Liver (tissue), 3 donors: ENCODE measurements around the gene CD8B2.

ENCODE experiments used
- EGR1 ChIP-seq, 2 donors: IDR thresholded peaks; 2 replicates each; pipeline ENCODE4 v1.6.1; 2016 to 2018; ENCODE audit warnings: antibody characterized with exemption in 2 of 2, low read depth in 2 of 2
- GABPA ChIP-seq, 2 donors: IDR thresholded peaks in 1 of 2; conservative IDR thresholded peaks in 1 of 2; 2 replicates each; pipeline ENCODE4 v1.6.1; 2016; ENCODE audit warnings: antibody characterized with exemption in 2 of 2, mild to moderate bottlenecking in 1 of 2, moderate library complexity in 1 of 2
- HNF4A ChIP-seq, 2 donors: conservative IDR thresholded peaks; 2 replicates each; pipeline ENCODE4 v1.6.1; 2016; ENCODE audit warnings: antibody characterized with exemption in 2 of 2, mild to moderate bottlenecking in 2 of 2
- JUND ChIP-seq, 2 donors: IDR thresholded peaks; 2 replicates each; pipeline ENCODE4 v1.6.1; 2016; ENCODE audit warnings: antibody characterized with exemption in 2 of 2
- NR2F2 ChIP-seq: IDR thresholded peaks from 2 replicates; pipeline ENCODE4 v1.6.1; 2016; ENCODE audit warnings: antibody characterized with exemption
- RAD21 ChIP-seq, 2 donors: IDR thresholded peaks; 2 replicates each; pipeline ENCODE4 v1.6.1; 2016; ENCODE audit warnings: antibody characterized with exemption in 2 of 2, mild to moderate bottlenecking in 2 of 2
- SP1 ChIP-seq: IDR thresholded peaks from 2 replicates; pipeline ENCODE4 v1.6.1; 2018; ENCODE audit warnings: antibody characterized with exemption, mild to moderate bottlenecking
- TAF1 ChIP-seq: conservative IDR thresholded peaks from 2 replicates; pipeline ENCODE4 v1.6.1; 2016; ENCODE audit warnings: antibody characterized with exemption, mild to moderate bottlenecking
- YY1 ChIP-seq: IDR thresholded peaks from 2 replicates; pipeline ENCODE4 v1.6.1; 2016; ENCODE audit warnings: antibody characterized with exemption, mild to moderate bottlenecking
- TF ChIP-seq, protein P1 (sequence below): fragments of 150-350 bp; IDR thresholded peaks from 2 replicates; pipeline ENCODE4 v1.5.1; 2017; ENCODE audit warnings: improper control_type of control experiment, low read depth, low read length; ENCODE audit not compliant: missing input control
- TF ChIP-seq, protein P2 (sequence below): IDR thresholded peaks from 2 replicates; pipeline ENCODE4 v1.6.1; 2016; ENCODE audit warnings: antibody characterized with exemption, mild to moderate bottlenecking
- TF ChIP-seq, protein P3 (sequence below): IDR thresholded peaks from 2 replicates; pipeline ENCODE4 v1.6.1; 2016; ENCODE audit warnings: antibody characterized with exemption
- TF ChIP-seq, protein P4 (sequence below): IDR thresholded peaks from 2 replicates; pipeline ENCODE4 v1.6.1; 2016; ENCODE audit warnings: antibody characterized with exemption
- donor health status: healthy.
- donor health status: healthy.

DNA sequence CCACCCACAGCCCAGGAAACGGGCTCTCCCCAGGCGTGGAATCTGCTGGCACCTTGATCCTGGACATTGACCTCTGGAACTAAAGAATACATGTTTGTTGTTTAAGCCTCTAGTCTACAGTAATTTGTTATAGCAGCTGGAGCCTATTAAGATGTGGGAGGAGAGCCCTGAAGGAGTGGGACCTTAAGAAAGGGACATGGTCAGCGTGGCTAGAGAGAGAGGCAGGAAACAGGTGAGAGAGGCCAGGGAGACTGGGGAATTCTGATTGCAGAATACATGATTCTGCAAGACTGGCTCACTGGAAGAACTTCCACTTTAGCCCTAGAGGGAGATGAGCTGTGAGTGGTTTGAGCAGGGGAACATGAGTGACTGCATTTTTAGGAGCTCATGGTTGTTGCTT lies 83.2 kb downstream of the CD8B2 start:
- TF ChIP-seq, protein P1, sequence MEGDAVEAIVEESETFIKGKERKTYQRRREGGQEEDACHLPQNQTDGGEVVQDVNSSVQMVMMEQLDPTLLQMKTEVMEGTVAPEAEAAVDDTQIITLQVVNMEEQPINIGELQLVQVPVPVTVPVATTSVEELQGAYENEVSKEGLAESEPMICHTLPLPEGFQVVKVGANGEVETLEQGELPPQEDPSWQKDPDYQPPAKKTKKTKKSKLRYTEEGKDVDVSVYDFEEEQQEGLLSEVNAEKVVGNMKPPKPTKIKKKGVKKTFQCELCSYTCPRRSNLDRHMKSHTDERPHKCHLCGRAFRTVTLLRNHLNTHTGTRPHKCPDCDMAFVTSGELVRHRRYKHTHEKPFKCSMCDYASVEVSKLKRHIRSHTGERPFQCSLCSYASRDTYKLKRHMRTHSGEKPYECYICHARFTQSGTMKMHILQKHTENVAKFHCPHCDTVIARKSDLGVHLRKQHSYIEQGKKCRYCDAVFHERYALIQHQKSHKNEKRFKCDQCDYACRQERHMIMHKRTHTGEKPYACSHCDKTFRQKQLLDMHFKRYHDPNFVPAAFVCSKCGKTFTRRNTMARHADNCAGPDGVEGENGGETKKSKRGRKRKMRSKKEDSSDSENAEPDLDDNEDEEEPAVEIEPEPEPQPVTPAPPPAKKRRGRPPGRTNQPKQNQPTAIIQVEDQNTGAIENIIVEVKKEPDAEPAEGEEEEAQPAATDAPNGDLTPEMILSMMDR = no peak
- TF ChIP-seq, protein P2, sequence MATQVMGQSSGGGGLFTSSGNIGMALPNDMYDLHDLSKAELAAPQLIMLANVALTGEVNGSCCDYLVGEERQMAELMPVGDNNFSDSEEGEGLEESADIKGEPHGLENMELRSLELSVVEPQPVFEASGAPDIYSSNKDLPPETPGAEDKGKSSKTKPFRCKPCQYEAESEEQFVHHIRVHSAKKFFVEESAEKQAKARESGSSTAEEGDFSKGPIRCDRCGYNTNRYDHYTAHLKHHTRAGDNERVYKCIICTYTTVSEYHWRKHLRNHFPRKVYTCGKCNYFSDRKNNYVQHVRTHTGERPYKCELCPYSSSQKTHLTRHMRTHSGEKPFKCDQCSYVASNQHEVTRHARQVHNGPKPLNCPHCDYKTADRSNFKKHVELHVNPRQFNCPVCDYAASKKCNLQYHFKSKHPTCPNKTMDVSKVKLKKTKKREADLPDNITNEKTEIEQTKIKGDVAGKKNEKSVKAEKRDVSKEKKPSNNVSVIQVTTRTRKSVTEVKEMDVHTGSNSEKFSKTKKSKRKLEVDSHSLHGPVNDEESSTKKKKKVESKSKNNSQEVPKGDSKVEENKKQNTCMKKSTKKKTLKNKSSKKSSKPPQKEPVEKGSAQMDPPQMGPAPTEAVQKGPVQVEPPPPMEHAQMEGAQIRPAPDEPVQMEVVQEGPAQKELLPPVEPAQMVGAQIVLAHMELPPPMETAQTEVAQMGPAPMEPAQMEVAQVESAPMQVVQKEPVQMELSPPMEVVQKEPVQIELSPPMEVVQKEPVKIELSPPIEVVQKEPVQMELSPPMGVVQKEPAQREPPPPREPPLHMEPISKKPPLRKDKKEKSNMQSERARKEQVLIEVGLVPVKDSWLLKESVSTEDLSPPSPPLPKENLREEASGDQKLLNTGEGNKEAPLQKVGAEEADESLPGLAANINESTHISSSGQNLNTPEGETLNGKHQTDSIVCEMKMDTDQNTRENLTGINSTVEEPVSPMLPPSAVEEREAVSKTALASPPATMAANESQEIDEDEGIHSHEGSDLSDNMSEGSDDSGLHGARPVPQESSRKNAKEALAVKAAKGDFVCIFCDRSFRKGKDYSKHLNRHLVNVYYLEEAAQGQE = no peak
- TF ChIP-seq JUND (IDR thresholded peaks at IDR 0.05) = no peak
- TF ChIP-seq TAF1 = no peak
- no peak for TF ChIP-seq YY1
- TF ChIP-seq HNF4A (conservative IDR thresholded peaks at IDR 0.05) = no peak
- TF ChIP-seq, protein P3, sequence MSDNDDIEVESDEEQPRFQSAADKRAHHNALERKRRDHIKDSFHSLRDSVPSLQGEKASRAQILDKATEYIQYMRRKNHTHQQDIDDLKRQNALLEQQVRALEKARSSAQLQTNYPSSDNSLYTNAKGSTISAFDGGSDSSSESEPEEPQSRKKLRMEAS = no peak
- TF ChIP-seq SP1 = no peak
- TF ChIP-seq GABPA (IDR thresholded peaks at IDR 0.05 in 1 of 2, conservative IDR thresholded peaks at IDR 0.05 in 1 of 2) = no peak
- no peak for TF ChIP-seq NR2F2
- TF ChIP-seq EGR1 (IDR thresholded peaks at IDR 0.05; ENCODE audit: low read depth in 2 of 2) = no peak
- TF ChIP-seq, protein P4, sequence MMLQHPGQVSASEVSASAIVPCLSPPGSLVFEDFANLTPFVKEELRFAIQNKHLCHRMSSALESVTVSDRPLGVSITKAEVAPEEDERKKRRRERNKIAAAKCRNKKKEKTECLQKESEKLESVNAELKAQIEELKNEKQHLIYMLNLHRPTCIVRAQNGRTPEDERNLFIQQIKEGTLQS = no peak
- TF ChIP-seq RAD21 (IDR thresholded peaks at IDR 0.05) = no peak
